Uterus (tissue), 4 donors: ENCODE results near the gene JCHAIN. TPM values are rescaled to one million over a fixed set of nuclear protein-coding genes. Genes with fewer than 3 reads are reported as not detected.

Experiments used
- DNase-seq, 2 donors: peaks; one replicate each; pipeline ENCODE4 v3.0.0-alpha.2; 2019 to 2020
- H3K27ac ChIP-seq, 2 donors: fragments of 200-600 bp; sonication (generic); 1 replicate in 1 of 2; 2 replicates in 1 of 2; pipeline ENCODE4 v1.5.1; 2016 to 2018
- H3K27me3 ChIP-seq, 2 donors: fragments of 200-600 bp; sonication (generic); one replicate each; pipeline ENCODE4 v1.5.1; 2018 to 2019; ENCODE audit warnings: control low read depth in 1 of 2
- H3K36me3 ChIP-seq, 2 donors: fragments of 200-600 bp; sonication (generic); one replicate each; pipeline ENCODE4 v1.5.1; 2019; ENCODE audit warnings: control low read depth in 1 of 2
- H3K4me1 ChIP-seq, 2 donors: fragments of 200-600 bp; sonication (generic); one replicate each; pipeline ENCODE4 v1.5.1; 2018 to 2019; ENCODE audit warnings: control low read depth in 1 of 2
- H3K4me3 ChIP-seq, 2 donors: fragments of 200-600 bp; sonication (generic); 1 replicate in 1 of 2; 2 replicates in 1 of 2; pipeline ENCODE4 v1.5.1; 2018 to 2019; ENCODE audit warnings: mild to moderate bottlenecking in 1 of 2
- H3K9me3 ChIP-seq, 2 donors: fragments of 200-600 bp; sonication (generic); one replicate each; pipeline ENCODE4 v1.5.1; 2019; ENCODE audit warnings: control low read depth in 1 of 2
- POLR2A ChIP-seq, 2 donors: fragments of 450-650 bp; IDR thresholded peaks; one replicate each; pipeline ENCODE4 v1.6.1; 2016; ENCODE audit warnings: antibody characterized with exemption in 2 of 2, mild to moderate bottlenecking in 1 of 2, moderate library complexity in 1 of 2
- intact Hi-C: fragments of 100-400 bp; cut with DNase I; formaldehyde crosslinking; loops from one replicate; pipeline ENCODE4 v1.15.1; 2023; ENCODE audit warnings: low total_unique reads
- total RNA-seq, 4 donors: library from RNA; depleted of rRNA in 3 of 4; stranded (reverse); fragments of >200 nt in 3 of 4; gene quantifications; one replicate each; pipeline versions ENCODE4 v1.1.0 to v1.2.4, GENCODE V29; 2014 to 2023
- TF ChIP-seq, protein P1 (sequence below), 4 experiments: fragments of 200-600 bp in 2 of 4; fragments of 450-650 bp in 2 of 4; sonication (generic) in 2 of 4; IDR thresholded peaks; one replicate each; pipeline ENCODE4 v1.5.1; 2016 to 2019; ENCODE audit warnings: antibody characterized with exemption in 4 of 4, mild to moderate bottlenecking in 2 of 4, moderate library complexity in 1 of 4
- donor health status: DM: yes; HTN: yes; CAD: no.

The JCHAIN gene
- total RNA-seq, 4 donors from 2014 or later: 4.9 to 12.7 (median 6.2) TPM

DNA sequence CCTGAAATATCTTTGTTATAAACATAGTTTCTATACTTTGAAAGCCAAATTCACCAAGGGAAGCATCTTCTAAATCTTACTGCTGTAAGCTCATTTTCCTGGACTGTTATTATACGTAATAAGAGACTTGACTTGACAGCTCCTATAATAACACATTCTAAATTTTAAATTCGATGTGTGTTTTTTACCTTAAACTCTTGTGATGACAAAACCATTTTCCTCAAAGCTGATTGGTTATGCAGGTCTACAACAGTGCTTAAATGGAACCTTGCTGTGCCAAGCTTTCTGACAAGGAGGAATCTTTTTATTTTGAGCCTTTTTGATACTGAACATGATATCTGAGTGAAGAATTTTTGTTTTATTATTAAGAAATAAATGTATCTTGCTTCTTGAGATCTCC, 37.9 kb downstream of the JCHAIN start, which contains the start of gene ENAM:
Gene ENAM, plus strand, starts transcription at position 301 of the 400 bp plus-strand sequence. CDS start 757 bp downstream, outside the sequence.
- TF ChIP-seq, protein P1, sequence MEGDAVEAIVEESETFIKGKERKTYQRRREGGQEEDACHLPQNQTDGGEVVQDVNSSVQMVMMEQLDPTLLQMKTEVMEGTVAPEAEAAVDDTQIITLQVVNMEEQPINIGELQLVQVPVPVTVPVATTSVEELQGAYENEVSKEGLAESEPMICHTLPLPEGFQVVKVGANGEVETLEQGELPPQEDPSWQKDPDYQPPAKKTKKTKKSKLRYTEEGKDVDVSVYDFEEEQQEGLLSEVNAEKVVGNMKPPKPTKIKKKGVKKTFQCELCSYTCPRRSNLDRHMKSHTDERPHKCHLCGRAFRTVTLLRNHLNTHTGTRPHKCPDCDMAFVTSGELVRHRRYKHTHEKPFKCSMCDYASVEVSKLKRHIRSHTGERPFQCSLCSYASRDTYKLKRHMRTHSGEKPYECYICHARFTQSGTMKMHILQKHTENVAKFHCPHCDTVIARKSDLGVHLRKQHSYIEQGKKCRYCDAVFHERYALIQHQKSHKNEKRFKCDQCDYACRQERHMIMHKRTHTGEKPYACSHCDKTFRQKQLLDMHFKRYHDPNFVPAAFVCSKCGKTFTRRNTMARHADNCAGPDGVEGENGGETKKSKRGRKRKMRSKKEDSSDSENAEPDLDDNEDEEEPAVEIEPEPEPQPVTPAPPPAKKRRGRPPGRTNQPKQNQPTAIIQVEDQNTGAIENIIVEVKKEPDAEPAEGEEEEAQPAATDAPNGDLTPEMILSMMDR (IDR thresholded peaks at IDR 0.05): no peak
- Histone ChIP-seq H3K27me3 (no peaks in the 10 kb centered on the region), H3K27ac (no peak within 1 kb of the TSS), H3K9me3 (no peaks in the 10 kb centered on the region), H3K4me1 (no peaks in the 10 kb centered on the region), H3K36me3 (no peaks in the 10 kb centered on the region), H3K4me3 (no peak within 1 kb of the TSS)
- no peak for DNase-seq
- intact Hi-C loops: no loop called here

DNA sequence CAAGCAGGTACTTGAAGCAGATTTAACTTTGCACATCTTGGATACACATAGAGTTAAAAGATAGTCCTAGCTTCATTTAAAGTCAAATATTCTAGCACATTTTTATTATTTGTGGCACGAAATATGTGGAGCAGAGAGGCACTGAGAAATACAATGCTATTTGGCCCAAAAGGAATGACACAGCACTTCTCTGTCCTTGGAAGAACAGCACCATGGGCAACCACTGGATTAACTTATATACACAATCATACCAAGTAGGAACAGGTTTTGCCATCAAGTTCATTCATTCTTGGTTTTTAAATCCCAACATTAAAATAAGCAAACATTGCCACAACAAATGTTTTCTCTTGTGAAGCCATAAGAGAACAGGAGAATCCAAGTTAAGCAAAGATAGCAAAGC, 38.7 kb downstream of the JCHAIN start:
- H3K9me3 ChIP-seq: no peaks in the 10 kb centered on the region
- no peaks in the 10 kb centered on the region for H3K36me3 ChIP-seq
- TF ChIP-seq POLR2A (IDR thresholded peaks at IDR 0.05): no peak
- TF ChIP-seq, protein P1 (IDR thresholded peaks at IDR 0.05): no peak
- no peaks in the 10 kb centered on the region for H3K4me1 ChIP-seq
- H3K27me3 ChIP-seq: no peaks in the 10 kb centered on the region
- no peak for DNase-seq
- no peak overlapping the region for H3K27ac ChIP-seq
- no peak overlapping the region for H3K4me3 ChIP-seq
- intact Hi-C loops: no loop called here

DNA sequence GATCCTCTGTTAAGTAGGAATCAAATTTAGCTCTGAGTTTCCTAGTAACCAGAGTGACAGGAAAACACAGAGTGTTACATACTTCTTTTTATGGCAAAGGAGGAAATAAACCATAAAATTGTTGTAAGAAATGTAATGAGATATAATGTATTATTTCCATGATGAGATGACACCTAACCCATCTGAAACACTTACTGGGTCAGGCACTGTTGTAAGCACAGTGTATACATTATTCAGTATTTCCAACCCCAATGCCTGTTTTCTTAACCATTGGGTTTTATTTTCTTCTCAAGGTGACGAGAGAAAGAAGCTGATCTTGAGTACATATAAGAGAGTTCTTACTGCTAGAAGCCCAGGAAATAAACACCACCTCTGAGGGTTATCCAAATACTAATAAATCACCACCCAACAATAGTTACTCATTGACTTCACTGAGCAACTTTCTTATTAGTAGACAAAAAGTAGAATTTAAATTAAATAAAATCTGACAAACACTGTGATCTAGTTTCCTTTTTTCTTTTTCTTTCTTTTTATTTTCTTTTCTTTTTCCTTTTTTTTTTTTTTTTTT, 42.0 kb downstream of the JCHAIN start:
- H3K27me3 ChIP-seq: no peaks in the 10 kb centered on the region
- no peak for TF ChIP-seq POLR2A (IDR thresholded peaks at IDR 0.05)
- TF ChIP-seq, protein P1 (IDR thresholded peaks at IDR 0.05): no peak
- intact Hi-C loops: no loop called here

DNA sequence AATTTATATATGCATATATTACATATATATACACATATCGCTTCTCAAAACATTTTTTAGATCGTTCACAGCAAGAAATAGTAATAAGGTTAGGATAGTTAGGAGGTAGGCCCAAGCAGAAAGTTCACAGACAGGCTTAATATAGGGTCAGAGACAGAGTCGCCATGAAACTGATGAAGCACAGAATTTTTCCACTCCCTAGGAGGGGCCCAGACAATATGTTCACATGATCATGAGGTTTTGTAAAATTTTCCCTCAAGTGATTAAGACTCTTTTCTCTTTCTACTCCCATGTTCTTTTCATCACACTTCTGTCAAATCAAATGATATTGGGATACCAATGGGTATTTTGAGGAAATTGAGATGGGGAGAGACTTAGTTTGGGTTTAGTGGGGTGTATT, 43.0 kb downstream of the JCHAIN start:
- no peaks in the 10 kb centered on the region for H3K9me3 ChIP-seq
- no peak overlapping the region for H3K27ac ChIP-seq
- no peak for DNase-seq
- TF ChIP-seq, protein P1 (IDR thresholded peaks at IDR 0.05): no peak
- TF ChIP-seq POLR2A (IDR thresholded peaks at IDR 0.05): no peak
- intact Hi-C loops: no loop called here
- no peak overlapping the region for H3K4me3 ChIP-seq
- H3K27me3 ChIP-seq: no peaks in the 10 kb centered on the region
- no peaks in the 10 kb centered on the region for H3K4me1 ChIP-seq
- H3K36me3 ChIP-seq: no peaks in the 10 kb centered on the region

More for the DNA sequence above, 42.0 kb downstream of the JCHAIN start:
- no peaks in the 10 kb centered on the region for H3K9me3 ChIP-seq
- no peak for DNase-seq
- H3K4me1 ChIP-seq: no peaks in the 10 kb centered on the region
- H3K36me3 ChIP-seq: no peaks in the 10 kb centered on the region
- no peak overlapping the region for H3K4me3 ChIP-seq
- H3K27ac ChIP-seq: no peak overlapping the region

DNA sequence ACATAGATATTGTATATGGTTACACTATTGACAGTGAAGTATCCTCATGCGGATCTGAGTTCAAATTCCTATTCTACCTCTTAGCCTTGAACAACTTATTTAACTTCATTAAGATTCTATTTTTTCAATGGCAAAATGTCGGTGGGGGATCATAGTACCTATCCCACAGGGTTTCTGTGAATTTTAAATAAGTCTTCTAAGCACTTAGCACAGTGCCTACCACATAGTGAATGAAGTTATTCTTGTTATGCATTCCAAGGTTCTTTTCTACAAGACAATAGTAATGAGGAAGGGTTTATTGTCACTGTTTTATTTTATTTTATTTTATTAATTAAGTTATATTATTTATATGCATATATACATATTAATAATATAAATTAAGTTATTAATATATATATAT, 46.5 kb downstream of the JCHAIN start:
- TF ChIP-seq, protein P1 (IDR thresholded peaks at IDR 0.05): no peak
- no peak for TF ChIP-seq POLR2A (IDR thresholded peaks at IDR 0.05)
- Histone ChIP-seq H3K9me3 (no peaks in the 10 kb centered on the region), H3K27ac (no peak overlapping the region), H3K4me1 (no peaks in the 10 kb centered on the region), H3K27me3 (no peaks in the 10 kb centered on the region), H3K4me3 (no peak overlapping the region), H3K36me3 (no peaks in the 10 kb centered on the region)
- DNase-seq: no peak
- intact Hi-C loops: no loop called here
